ENCODE measurements around the gene SLC28A1. TPM values are rescaled to one million over a fixed set of nuclear protein-coding genes. Genes with fewer than 3 reads are reported as not detected.

The SLC28A1 gene
- total RNA-seq, 2 experiments from 2014 or later, result not detected

- Histone ChIP-seq H3K4me2 (ENCODE audit: low read length) (no peak overlapping the region), H2AFZ (ENCODE audit: low read length) (no peak overlapping the region), H3K4me1 (ENCODE audit: insufficient read depth, low read length, poor library complexity, severe bottlenecking) (no peaks in the 10 kb centered on the region), H3K9me3 (ENCODE audit: low read length) (no peaks in the 10 kb centered on the region), H3K9me2 (ENCODE audit: insufficient read depth, low read length) (no peaks in the 10 kb centered on the region), H3K27ac (ENCODE audit: low read depth, low read length, poor library complexity, severe bottlenecking) (no peak overlapping the region), H3K79me2 (ENCODE audit: insufficient read depth, low read depth, low read length) (no peaks in the 10 kb centered on the region), H3K4me3 (ENCODE audit: low read depth, low read length, poor library complexity, severe bottlenecking) (no peak overlapping the region), H3K36me3 (ENCODE audit: insufficient read depth, low read length) (no peaks in the 10 kb centered on the region), H4K20me1 (ENCODE audit: insufficient read depth, low read length) (no peaks in the 10 kb centered on the region)
- POLR2A ChIA-PET, result no interaction called here
- no peak for DNase-seq (ENCODE audit: low spot score)
- no peak for TF ChIP-seq EZH2phosphoT487 (IDR thresholded peaks at IDR 0.05; ENCODE audit: borderline replicate concordance, low read depth, low read length)
- TF ChIP-seq, protein P1, sequence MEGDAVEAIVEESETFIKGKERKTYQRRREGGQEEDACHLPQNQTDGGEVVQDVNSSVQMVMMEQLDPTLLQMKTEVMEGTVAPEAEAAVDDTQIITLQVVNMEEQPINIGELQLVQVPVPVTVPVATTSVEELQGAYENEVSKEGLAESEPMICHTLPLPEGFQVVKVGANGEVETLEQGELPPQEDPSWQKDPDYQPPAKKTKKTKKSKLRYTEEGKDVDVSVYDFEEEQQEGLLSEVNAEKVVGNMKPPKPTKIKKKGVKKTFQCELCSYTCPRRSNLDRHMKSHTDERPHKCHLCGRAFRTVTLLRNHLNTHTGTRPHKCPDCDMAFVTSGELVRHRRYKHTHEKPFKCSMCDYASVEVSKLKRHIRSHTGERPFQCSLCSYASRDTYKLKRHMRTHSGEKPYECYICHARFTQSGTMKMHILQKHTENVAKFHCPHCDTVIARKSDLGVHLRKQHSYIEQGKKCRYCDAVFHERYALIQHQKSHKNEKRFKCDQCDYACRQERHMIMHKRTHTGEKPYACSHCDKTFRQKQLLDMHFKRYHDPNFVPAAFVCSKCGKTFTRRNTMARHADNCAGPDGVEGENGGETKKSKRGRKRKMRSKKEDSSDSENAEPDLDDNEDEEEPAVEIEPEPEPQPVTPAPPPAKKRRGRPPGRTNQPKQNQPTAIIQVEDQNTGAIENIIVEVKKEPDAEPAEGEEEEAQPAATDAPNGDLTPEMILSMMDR (conservative IDR thresholded peaks at IDR 0.05; ENCODE audit: low read length), result no peak
- intact Hi-C loops (cut with micrococcal nuclease; ENCODE audit: unreplicated experiment), result no loop called here
- BruUV-seq (replicated peaks), result no TSS peak
- CTCF ChIA-PET (ENCODE audit: unreplicated experiment), result no interaction called here
Observed at GRCh38 chr15:84967380-84967779, 82.9 kb downstream of the SLC28A1 start.

DNA sequence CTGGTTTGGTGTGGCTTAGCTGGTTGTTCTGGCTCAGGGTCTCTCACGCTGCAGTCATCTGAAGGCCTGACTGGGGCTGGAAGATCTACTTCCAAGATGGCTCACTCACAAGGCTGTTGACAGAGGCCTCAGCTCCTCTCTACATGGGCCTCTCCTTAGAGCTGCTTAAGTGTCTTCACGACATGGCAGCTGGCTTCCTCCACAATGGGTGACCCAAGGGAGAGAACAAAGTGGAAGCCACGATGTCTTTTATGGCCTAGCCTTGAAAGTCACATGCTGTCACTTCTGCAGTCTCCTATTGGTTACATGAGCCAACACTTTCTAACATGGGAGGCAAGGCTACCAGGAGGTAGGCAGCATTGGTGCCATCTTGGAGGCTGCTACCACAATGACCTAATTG is 83.8 kb downstream of the SLC28A1 start:
- no TSS peak for BruUV-seq (replicated peaks)
- ChIA-PET POLR2A (no interaction called here), CTCF (ENCODE audit: unreplicated experiment) (interaction anchor here (0.6 kb wide), 1 partner anchor 381 kb away, joined by 6 read pairs; no protein-coding TSS in a partner anchor)
- Histone ChIP-seq H3K4me2 (ENCODE audit: low read length) (no peak overlapping the region), H3K9me2 (ENCODE audit: insufficient read depth, low read length) (no peaks in the 10 kb centered on the region), H3K27ac (ENCODE audit: low read depth, low read length, poor library complexity, severe bottlenecking) (no peak overlapping the region), H3K4me3 (ENCODE audit: low read depth, low read length, poor library complexity, severe bottlenecking) (no peak overlapping the region), H3K36me3 (ENCODE audit: insufficient read depth, low read length) (no peaks in the 10 kb centered on the region), H3K4me1 (ENCODE audit: insufficient read depth, low read length, poor library complexity, severe bottlenecking) (no peaks in the 10 kb centered on the region), H3K79me2 (ENCODE audit: insufficient read depth, low read depth, low read length) (no peaks in the 10 kb centered on the region), H4K20me1 (ENCODE audit: insufficient read depth, low read length) (no peaks in the 10 kb centered on the region), H2AFZ (ENCODE audit: low read length) (no peak overlapping the region), H3K9me3 (ENCODE audit: low read length) (no peaks in the 10 kb centered on the region)
- TF ChIP-seq, protein P1 (conservative IDR thresholded peaks at IDR 0.05; ENCODE audit: low read length), result no peak
- no peak for TF ChIP-seq EZH2phosphoT487 (IDR thresholded peaks at IDR 0.05; ENCODE audit: borderline replicate concordance, low read depth, low read length)
- intact Hi-C loops (cut with micrococcal nuclease; ENCODE audit: unreplicated experiment), result no loop called here
- no peak for DNase-seq (ENCODE audit: low spot score)

GRCh38 chr15:84969257-84969656 is 84.8 kb downstream of the SLC28A1 start:
- CTCF ChIA-PET (ENCODE audit: unreplicated experiment), result no interaction called here
- intact Hi-C loops (cut with micrococcal nuclease; ENCODE audit: unreplicated experiment), result no loop called here

More at GRCh38 chr15:84969257-84969656, 84.8 kb downstream of the SLC28A1 start:
- Histone ChIP-seq H3K79me2 (ENCODE audit: insufficient read depth, low read depth, low read length) (no peaks in the 10 kb centered on the region), H3K4me2 (ENCODE audit: low read length) (no peak overlapping the region), H4K20me1 (ENCODE audit: insufficient read depth, low read length) (no peaks in the 10 kb centered on the region), H3K4me1 (ENCODE audit: insufficient read depth, low read length, poor library complexity, severe bottlenecking) (no peaks in the 10 kb centered on the region), H3K4me3 (ENCODE audit: low read depth, low read length, poor library complexity, severe bottlenecking) (no peak overlapping the region), H3K9me2 (ENCODE audit: insufficient read depth, low read length) (no peaks in the 10 kb centered on the region), H2AFZ (ENCODE audit: low read length) (no peak overlapping the region), H3K9me3 (ENCODE audit: low read length) (no peaks in the 10 kb centered on the region), H3K36me3 (ENCODE audit: insufficient read depth, low read length) (no peaks in the 10 kb centered on the region), H3K27ac (ENCODE audit: low read depth, low read length, poor library complexity, severe bottlenecking) (no peak overlapping the region)
- no peak for DNase-seq (ENCODE audit: low spot score)
- no TSS peak for BruUV-seq (replicated peaks)
- POLR2A ChIA-PET, result no interaction called here
- TF ChIP-seq, protein P1 (conservative IDR thresholded peaks at IDR 0.05; ENCODE audit: low read length), result no peak
- no peak for TF ChIP-seq EZH2phosphoT487 (IDR thresholded peaks at IDR 0.05; ENCODE audit: borderline replicate concordance, low read depth, low read length)

Data from OCI-LY7 (cell line).